ENCODE data around the gene TNFRSF4. TPM values are rescaled to one million over a fixed set of nuclear protein-coding genes. Genes with fewer than 3 reads are reported as not detected.

Gene TNFRSF4
- total RNA-seq, 1 donor from 2014 or later = 0.19 TPM

DNA sequence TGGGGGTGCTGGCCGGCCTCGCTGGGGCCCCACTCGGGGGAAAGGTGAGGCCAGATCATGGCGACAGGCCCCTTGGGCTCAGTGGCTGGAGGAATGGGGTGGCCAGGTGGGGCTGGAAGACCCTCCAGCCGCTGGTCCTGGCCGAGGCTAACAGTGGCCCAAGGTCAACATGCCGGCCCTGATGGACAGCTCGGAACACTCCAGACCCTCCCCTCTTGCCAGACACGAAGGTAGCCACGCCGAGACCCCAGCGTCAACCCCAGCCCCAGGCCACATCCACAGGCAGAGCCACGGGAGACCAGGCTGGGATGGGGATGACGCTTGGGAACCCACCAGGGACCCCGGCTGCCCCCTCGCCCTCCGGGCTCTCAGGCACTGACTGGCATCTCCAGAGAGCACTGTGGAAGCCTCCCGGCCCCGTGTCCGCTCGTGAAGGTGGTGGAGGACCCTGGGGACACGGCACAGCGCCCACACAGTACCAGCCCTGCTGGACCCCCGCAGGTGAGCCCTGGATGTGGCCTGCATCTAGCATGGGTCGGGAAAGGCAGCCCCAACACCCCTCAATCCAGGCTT, 33.5 kb upstream of the TNFRSF4 start:
- no peak for DNase-seq (ENCODE audit: low read depth, low spot score)
- Mint-ChIP-seq H3K27ac (ENCODE audit: unreplicated experiment) (no peak overlapping the region), H3K36me3 (ENCODE audit: low read depth) (no peaks in the 10 kb centered on the region), H3K4me1 (peaks cover 3% of the 10 kb centered on the region), H3K9me3 (no peaks in the 10 kb centered on the region), H3K27me3 (ENCODE audit: low read depth) (peaks cover 22% of the 10 kb centered on the region), H3K4me3 (no peak overlapping the region)
- no peak for TF ChIP-seq CTCF (conservative IDR thresholded peaks at IDR 0.05)

DNA sequence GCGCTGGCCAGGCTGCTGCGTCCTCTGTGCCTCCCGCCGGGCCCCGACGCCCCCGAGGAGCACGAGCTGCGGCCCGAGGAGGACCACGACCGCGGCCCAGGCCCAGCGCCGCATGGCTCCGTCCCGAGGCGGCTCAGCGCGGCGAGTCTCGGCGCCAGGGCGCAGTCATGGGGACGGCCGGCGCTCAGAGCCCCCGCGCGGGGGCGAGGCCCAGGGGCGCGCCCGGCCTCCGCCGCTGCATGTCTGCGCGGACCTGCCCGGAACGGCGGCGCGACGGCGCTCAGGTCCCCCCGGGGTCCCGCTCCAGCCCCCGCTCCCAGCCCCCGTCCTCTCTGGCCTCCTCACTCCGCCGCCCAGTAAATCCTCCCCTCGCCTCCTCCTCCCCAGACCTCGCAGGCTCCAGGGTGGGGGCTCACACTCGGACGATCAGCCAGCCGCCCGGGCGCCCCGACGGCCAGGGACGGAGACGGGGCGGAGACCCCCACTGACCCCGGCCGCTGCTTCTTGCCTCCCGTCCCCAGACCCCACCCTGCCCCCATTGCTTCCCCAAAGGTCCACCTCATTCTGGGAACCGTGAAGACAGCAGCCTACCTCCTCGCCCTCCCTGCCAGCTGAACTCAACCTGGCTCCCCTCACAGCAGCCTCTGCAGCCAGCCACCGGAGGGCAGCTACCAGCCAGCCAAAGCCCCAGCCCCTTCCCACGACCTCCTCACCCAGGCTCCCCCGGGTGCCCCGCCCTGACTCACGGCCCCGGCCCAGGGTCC, 32.8 kb upstream of the TNFRSF4 start, which contains the start of gene C1QTNF12:
Gene C1QTNF12, minus strand, starts transcription at position 146 of the 764 bp plus-strand sequence. Its CDS starts 32 bp downstream, at position 114.
- TF ChIP-seq CTCF (conservative IDR thresholded peaks at IDR 0.05) = no peak
- Mint-ChIP-seq H3K36me3 (ENCODE audit: low read depth) (no peaks in the 10 kb centered on the region), H3K27me3 (ENCODE audit: low read depth) (peaks cover 22% of the 10 kb centered on the region), H3K27ac (ENCODE audit: unreplicated experiment) (no peak within 1 kb of the TSS), H3K9me3 (no peaks in the 10 kb centered on the region), H3K4me3 (no peak within 1 kb of the TSS), H3K4me1 (peaks cover 3% of the 10 kb centered on the region)
- no peak for DNase-seq (ENCODE audit: low read depth, low spot score)

- H3K27ac Mint-ChIP-seq (ENCODE audit: unreplicated experiment) = no peak overlapping the region
- H3K4me3 Mint-ChIP-seq = no peak overlapping the region
- no peak for TF ChIP-seq CTCF (conservative IDR thresholded peaks at IDR 0.05)
- H3K27me3 Mint-ChIP-seq (ENCODE audit: low read depth) = peaks cover 22% of the 10 kb centered on the region
- H3K36me3 Mint-ChIP-seq (ENCODE audit: low read depth) = no peaks in the 10 kb centered on the region
- H3K9me3 Mint-ChIP-seq = no peaks in the 10 kb centered on the region
- no peak for DNase-seq (ENCODE audit: low read depth, low spot score)
- H3K4me1 Mint-ChIP-seq = peaks cover 3% of the 10 kb centered on the region
These were observed 32.0 kb upstream of the TNFRSF4 start for GRCh38 chr1:1245817-1246576.

DNA sequence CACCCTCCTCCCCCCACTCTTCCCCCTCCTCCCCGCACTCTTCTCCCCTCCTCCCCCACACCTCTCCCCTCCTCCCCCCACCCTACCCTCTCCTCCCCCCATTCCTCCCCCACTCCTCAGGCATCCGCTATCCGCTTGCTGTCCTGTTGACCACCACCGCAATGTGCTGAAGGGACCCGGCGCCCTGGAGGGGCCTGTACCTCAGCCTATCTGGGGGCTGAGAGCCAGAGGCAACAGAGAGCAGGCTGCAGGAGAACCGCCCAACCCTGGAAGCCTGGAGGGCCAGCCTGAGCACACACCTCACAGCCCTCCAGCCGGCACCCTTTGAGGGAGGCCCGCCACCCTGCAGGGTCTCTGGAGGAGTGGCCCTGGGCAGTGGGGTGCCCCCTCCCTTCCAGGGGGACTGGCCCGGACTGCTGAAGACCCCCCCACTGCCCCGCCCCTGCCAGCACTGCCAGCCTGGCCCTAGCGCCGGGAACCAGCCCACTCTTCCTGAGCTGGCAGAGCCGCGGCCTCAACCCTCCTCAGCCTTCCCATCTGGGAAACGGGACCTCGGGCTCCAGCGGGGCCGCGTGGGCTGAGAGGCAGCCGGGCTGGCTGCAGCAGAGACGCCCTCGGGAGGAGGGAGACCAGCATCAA, 31.3 kb upstream of the TNFRSF4 start:
- Mint-ChIP-seq H3K4me3 (no peak overlapping the region), H3K9me3 (no peaks in the 10 kb centered on the region), H3K27ac (ENCODE audit: unreplicated experiment) (no peak overlapping the region), H3K36me3 (ENCODE audit: low read depth) (no peaks in the 10 kb centered on the region), H3K4me1 (peaks cover 3% of the 10 kb centered on the region), H3K27me3 (ENCODE audit: low read depth) (peaks cover 22% of the 10 kb centered on the region)
- DNase-seq (ENCODE audit: low read depth, low spot score) = no peak
- TF ChIP-seq CTCF (conservative IDR thresholded peaks at IDR 0.05) = no peak

- Mint-ChIP-seq H3K4me3 (no peak overlapping the region), H3K27ac (ENCODE audit: unreplicated experiment) (no peak overlapping the region), H3K36me3 (ENCODE audit: low read depth) (no peaks in the 10 kb centered on the region), H3K9me3 (no peaks in the 10 kb centered on the region), H3K4me1 (no peaks in the 10 kb centered on the region), H3K27me3 (ENCODE audit: low read depth) (peaks cover 15% of the 10 kb centered on the region)
- TF ChIP-seq CTCF (conservative IDR thresholded peaks at IDR 0.05) = no peak
- DNase-seq (ENCODE audit: low read depth, low spot score) = no peak
These were observed 30.3 kb upstream of the TNFRSF4 start for GRCh38 chr1:1244192-1244811.
